ENCODE data around the gene ARMC6. TPM values are rescaled to one million over a fixed set of nuclear protein-coding genes. Genes with fewer than 3 reads are reported as not detected.
"Not testable (repeated sequence)": the region's sequence is repeated elsewhere in the genome, so short reads cannot be mapped to it uniquely, and the experiment has no call there.

Gene ARMC6
- total RNA-seq, 1 experiment from 2014 or later = 51.4 TPM

DNA sequence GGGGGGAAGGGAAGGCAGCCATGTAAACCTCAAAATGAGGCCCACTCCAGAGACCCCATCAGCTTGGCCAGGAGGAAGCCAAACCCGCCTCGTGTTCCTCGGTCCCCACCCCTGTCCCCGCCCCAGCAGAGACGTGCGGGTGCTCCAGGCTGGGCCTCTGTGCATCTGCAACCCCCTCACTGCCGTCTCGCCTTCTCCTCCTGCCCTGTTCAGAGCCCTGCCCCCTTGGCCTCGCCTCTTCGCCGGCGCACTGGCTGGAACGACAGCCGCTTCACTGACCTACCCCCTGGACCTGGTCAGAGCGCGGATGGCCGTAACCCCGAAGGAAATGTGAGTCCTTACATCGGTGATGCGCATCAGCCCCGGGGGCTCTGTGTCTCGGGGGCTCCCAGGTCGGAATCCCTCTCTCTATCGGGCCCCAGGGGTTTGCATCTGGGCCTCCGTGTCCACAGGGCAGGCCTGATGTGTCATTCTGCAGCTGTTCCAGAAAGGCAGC, 72.7 kb downstream of the ARMC6 start:
- ChIA-PET POLR2A (no interaction called here), CTCF (no interaction called here)
- no peak for DNase-seq (ENCODE audit: low read depth, low spot score)
- ATAC-seq = no peak
- Histone ChIP-seq H3K4me1 (ENCODE audit: control insufficient read depth, insufficient read depth, low read length) (no peaks in the 10 kb centered on the region), H3K4me3 (ENCODE audit: low read depth in 2 of 2, low read length in 2 of 2) (no peak overlapping the region; a peak in 1 of 4 replicates), H3K9me3 (ENCODE audit: control insufficient read depth, insufficient read depth, low read depth, low read length) (no peaks in the 10 kb centered on the region), H3K27me3 (ENCODE audit: control insufficient read depth, insufficient read depth, low read length) (no peaks in the 10 kb centered on the region), H3K27ac (ENCODE audit: low read length) (no peak overlapping the region), H3K36me3 (ENCODE audit: control insufficient read depth, insufficient read depth, low read length) (no peaks in the 10 kb centered on the region)
- TF ChIP-seq POLR2AphosphoS5 (IDR thresholded peaks at IDR 0.05; ENCODE audit: low read depth, low read length) (no peak), SIN3A (IDR thresholded peaks at IDR 0.05; ENCODE audit: borderline replicate concordance, insufficient read depth, low read depth, low read length) (no peak), TCF7L2 (IDR thresholded peaks at IDR 0.05; ENCODE audit: low read depth, low read length) (no peak)
- TF ChIP-seq, protein P1, sequence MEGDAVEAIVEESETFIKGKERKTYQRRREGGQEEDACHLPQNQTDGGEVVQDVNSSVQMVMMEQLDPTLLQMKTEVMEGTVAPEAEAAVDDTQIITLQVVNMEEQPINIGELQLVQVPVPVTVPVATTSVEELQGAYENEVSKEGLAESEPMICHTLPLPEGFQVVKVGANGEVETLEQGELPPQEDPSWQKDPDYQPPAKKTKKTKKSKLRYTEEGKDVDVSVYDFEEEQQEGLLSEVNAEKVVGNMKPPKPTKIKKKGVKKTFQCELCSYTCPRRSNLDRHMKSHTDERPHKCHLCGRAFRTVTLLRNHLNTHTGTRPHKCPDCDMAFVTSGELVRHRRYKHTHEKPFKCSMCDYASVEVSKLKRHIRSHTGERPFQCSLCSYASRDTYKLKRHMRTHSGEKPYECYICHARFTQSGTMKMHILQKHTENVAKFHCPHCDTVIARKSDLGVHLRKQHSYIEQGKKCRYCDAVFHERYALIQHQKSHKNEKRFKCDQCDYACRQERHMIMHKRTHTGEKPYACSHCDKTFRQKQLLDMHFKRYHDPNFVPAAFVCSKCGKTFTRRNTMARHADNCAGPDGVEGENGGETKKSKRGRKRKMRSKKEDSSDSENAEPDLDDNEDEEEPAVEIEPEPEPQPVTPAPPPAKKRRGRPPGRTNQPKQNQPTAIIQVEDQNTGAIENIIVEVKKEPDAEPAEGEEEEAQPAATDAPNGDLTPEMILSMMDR (IDR thresholded peaks at IDR 0.05) = no peak
- TF ChIP-seq, protein P2, sequence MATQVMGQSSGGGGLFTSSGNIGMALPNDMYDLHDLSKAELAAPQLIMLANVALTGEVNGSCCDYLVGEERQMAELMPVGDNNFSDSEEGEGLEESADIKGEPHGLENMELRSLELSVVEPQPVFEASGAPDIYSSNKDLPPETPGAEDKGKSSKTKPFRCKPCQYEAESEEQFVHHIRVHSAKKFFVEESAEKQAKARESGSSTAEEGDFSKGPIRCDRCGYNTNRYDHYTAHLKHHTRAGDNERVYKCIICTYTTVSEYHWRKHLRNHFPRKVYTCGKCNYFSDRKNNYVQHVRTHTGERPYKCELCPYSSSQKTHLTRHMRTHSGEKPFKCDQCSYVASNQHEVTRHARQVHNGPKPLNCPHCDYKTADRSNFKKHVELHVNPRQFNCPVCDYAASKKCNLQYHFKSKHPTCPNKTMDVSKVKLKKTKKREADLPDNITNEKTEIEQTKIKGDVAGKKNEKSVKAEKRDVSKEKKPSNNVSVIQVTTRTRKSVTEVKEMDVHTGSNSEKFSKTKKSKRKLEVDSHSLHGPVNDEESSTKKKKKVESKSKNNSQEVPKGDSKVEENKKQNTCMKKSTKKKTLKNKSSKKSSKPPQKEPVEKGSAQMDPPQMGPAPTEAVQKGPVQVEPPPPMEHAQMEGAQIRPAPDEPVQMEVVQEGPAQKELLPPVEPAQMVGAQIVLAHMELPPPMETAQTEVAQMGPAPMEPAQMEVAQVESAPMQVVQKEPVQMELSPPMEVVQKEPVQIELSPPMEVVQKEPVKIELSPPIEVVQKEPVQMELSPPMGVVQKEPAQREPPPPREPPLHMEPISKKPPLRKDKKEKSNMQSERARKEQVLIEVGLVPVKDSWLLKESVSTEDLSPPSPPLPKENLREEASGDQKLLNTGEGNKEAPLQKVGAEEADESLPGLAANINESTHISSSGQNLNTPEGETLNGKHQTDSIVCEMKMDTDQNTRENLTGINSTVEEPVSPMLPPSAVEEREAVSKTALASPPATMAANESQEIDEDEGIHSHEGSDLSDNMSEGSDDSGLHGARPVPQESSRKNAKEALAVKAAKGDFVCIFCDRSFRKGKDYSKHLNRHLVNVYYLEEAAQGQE (IDR thresholded peaks at IDR 0.05; ENCODE audit: insufficient read depth in 1 of 2, low read depth in 2 of 2, low read length in 1 of 2) = no peak
- no TSS peak for BruUV-seq (replicated peaks)
- in situ Hi-C loops (cut with HindIII; ENCODE audit: low pct_unique_long_range_greater_than_20kb, low sequenced_read_pairs) = no loop called here
- intact Hi-C loops (cut with micrococcal nuclease; ENCODE audit: unreplicated experiment) = no loop called here

DNA sequence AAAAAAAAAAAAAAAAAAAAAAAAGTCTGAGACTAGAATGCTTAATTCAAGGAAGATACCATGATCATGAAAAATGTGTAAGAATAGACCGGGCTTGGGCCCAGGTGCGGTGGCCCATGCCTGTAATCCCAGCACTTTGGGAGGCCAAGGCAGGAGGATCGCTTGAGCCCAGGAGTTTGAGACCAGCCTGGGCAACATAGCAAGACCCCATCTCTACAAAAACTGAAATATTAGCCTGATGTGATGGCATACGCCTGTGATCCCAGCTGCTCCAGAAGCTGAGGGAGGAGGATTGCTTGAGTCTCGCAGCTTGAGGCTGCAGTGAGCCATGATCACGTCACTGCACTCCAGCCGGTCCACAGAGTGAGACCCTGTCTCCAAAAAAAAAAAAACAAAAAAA, 73.5 kb downstream of the ARMC6 start:
- intact Hi-C loops (cut with micrococcal nuclease; ENCODE audit: unreplicated experiment) = not testable (repeated sequence)

DNA sequence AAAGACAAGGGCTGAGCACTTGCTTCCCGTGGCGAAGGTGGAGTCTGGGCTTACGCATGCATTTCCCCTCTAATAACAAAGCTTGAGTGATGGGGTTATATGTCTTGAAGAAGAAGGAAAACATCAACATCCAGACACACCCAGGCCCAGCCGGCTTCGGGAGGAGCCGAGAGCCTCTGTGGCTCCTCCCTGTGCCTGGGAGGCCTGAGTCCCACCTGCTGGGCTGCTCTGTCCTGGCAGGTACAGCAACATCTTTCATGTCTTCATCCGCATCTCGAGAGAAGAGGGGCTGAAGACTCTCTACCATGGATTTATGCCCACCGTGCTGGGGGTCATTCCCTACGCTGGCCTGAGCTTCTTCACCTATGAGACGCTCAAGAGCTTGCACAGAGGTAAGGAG, 74.3 kb downstream of the ARMC6 start:
- DNase-seq (ENCODE audit: low read depth, low spot score) = no peak
- H3K36me3 ChIP-seq (ENCODE audit: control insufficient read depth, insufficient read depth, low read length) = no peaks in the 10 kb centered on the region
- intact Hi-C loops (cut with micrococcal nuclease; ENCODE audit: unreplicated experiment) (no loop called here), in situ Hi-C loops (cut with HindIII; ENCODE audit: low pct_unique_long_range_greater_than_20kb, low sequenced_read_pairs) (no loop called here)
- no peak overlapping the region for H3K27ac ChIP-seq (ENCODE audit: low read length)
- H3K4me3 ChIP-seq (ENCODE audit: low read depth in 2 of 2, low read length in 2 of 2) = no peak overlapping the region
- no peaks in the 10 kb centered on the region for H3K4me1 ChIP-seq (ENCODE audit: control insufficient read depth, insufficient read depth, low read length)
- no TSS peak for BruUV-seq (replicated peaks)
- H3K27me3 ChIP-seq (ENCODE audit: control insufficient read depth, insufficient read depth, low read length) = no peaks in the 10 kb centered on the region
- H3K9me3 ChIP-seq (ENCODE audit: control insufficient read depth, insufficient read depth, low read depth, low read length) = no peaks in the 10 kb centered on the region
- ATAC-seq = no peak
- CTCF ChIA-PET = no interaction called here
- TF ChIP-seq, protein P2 (IDR thresholded peaks at IDR 0.05; ENCODE audit: insufficient read depth in 1 of 2, low read depth in 2 of 2, low read length in 1 of 2) = no peak
- TF ChIP-seq SIN3A (IDR thresholded peaks at IDR 0.05; ENCODE audit: borderline replicate concordance, insufficient read depth, low read depth, low read length) (no peak), TCF7L2 (IDR thresholded peaks at IDR 0.05; ENCODE audit: low read depth, low read length) (no peak), POLR2AphosphoS5 (IDR thresholded peaks at IDR 0.05; ENCODE audit: low read depth, low read length) (no peak)
- TF ChIP-seq, protein P1 (IDR thresholded peaks at IDR 0.05) = no peak
- POLR2A ChIA-PET = no interaction called here

More for the DNA sequence above, 73.5 kb downstream of the ARMC6 start:
- ATAC-seq; in situ Hi-C loops (cut with HindIII; ENCODE audit: low pct_unique_long_range_greater_than_20kb, low sequenced_read_pairs); H3K4me3 ChIP-seq (ENCODE audit: low read depth in 2 of 2, low read length in 2 of 2); POLR2A ChIA-PET; H3K36me3 ChIP-seq (ENCODE audit: control insufficient read depth, insufficient read depth, low read length); H3K27me3 ChIP-seq (ENCODE audit: control insufficient read depth, insufficient read depth, low read length); H3K27ac ChIP-seq (ENCODE audit: low read length); CTCF ChIA-PET; DNase-seq (ENCODE audit: low read depth, low spot score); H3K4me1 ChIP-seq (ENCODE audit: control insufficient read depth, insufficient read depth, low read length); H3K9me3 ChIP-seq (ENCODE audit: control insufficient read depth, insufficient read depth, low read depth, low read length); BruUV-seq (replicated peaks): not testable (repeated sequence)
